Measurements from ENCODE around the gene ADGRD1.

Gene ADGRD1

GRCh38 chr12:131025234-131025633, 71.5 kb downstream of the ADGRD1 start:
- TF ChIP-seq EZH2 (IDR thresholded peaks at IDR 0.05; ENCODE audit: borderline replicate concordance, low read length) (no peak), CTCF (IDR thresholded peaks at IDR 0.05; ENCODE audit: low read length) (no peak)
- Histone ChIP-seq H3K4me3 (ENCODE audit: low read depth, low read length, poor library complexity, severe bottlenecking) (no peak overlapping the region), H3K36me3 (ENCODE audit: insufficient read depth, low read length) (no peaks in the 10 kb centered on the region), H3K9me3 (ENCODE audit: low read length) (no peaks in the 10 kb centered on the region), H3K4me2 (ENCODE audit: low read length) (no peak overlapping the region), H2AFZ (ENCODE audit: low read length) (no peak overlapping the region), H3K27ac (ENCODE audit: low read depth, low read length, poor library complexity, severe bottlenecking) (no peak overlapping the region), H4K20me1 (ENCODE audit: insufficient read depth, low read length) (no peaks in the 10 kb centered on the region), H3K27me3 (ENCODE audit: insufficient read depth, low read length) (no peaks in the 10 kb centered on the region), H3K9ac (ENCODE audit: low read length) (no peak overlapping the region), H3K79me2 (ENCODE audit: insufficient read depth, low read length) (no peaks in the 10 kb centered on the region), H3F3A (ENCODE audit: insufficient read depth, low read length) (no peaks in the 10 kb centered on the region), H3K9me2 (ENCODE audit: low read depth, low read length) (no peaks in the 10 kb centered on the region), H3K4me1 (ENCODE audit: insufficient read depth, low read length, severe bottlenecking) (no peaks in the 10 kb centered on the region)

GRCh38 chr12:131025939-131026702, 72.4 kb downstream of the ADGRD1 start:
- H3K4me3 ChIP-seq (ENCODE audit: low read depth, low read length, poor library complexity, severe bottlenecking) = no peak overlapping the region
- H3K9me2 ChIP-seq (ENCODE audit: low read depth, low read length) = no peaks in the 10 kb centered on the region
- no peaks in the 10 kb centered on the region for H3K79me2 ChIP-seq (ENCODE audit: insufficient read depth, low read length)
- no peak overlapping the region for H3K27ac ChIP-seq (ENCODE audit: low read depth, low read length, poor library complexity, severe bottlenecking)
- no peaks in the 10 kb centered on the region for H4K20me1 ChIP-seq (ENCODE audit: insufficient read depth, low read length)
- H2AFZ ChIP-seq (ENCODE audit: low read length) = no peak overlapping the region
- TF ChIP-seq CTCF (IDR thresholded peaks at IDR 0.05; ENCODE audit: low read length) (no peak), EZH2 (IDR thresholded peaks at IDR 0.05; ENCODE audit: borderline replicate concordance, low read length) (no peak)
- H3K27me3 ChIP-seq (ENCODE audit: insufficient read depth, low read length) = no peaks in the 10 kb centered on the region
- no peaks in the 10 kb centered on the region for H3F3A ChIP-seq (ENCODE audit: insufficient read depth, low read length)
- H3K4me1 ChIP-seq (ENCODE audit: insufficient read depth, low read length, severe bottlenecking) = no peaks in the 10 kb centered on the region
- no peak overlapping the region for H3K4me2 ChIP-seq (ENCODE audit: low read length)
- no peaks in the 10 kb centered on the region for H3K36me3 ChIP-seq (ENCODE audit: insufficient read depth, low read length)
- no peaks in the 10 kb centered on the region for H3K9me3 ChIP-seq (ENCODE audit: low read length)
- no peak overlapping the region for H3K9ac ChIP-seq (ENCODE audit: low read length)

GRCh38 chr12:131026754-131027153, 73.0 kb downstream of the ADGRD1 start:
- H3K9me2 ChIP-seq (ENCODE audit: low read depth, low read length) = no peaks in the 10 kb centered on the region
- H3K36me3 ChIP-seq (ENCODE audit: insufficient read depth, low read length) = no peaks in the 10 kb centered on the region
- H4K20me1 ChIP-seq (ENCODE audit: insufficient read depth, low read length) = no peaks in the 10 kb centered on the region
- H2AFZ ChIP-seq (ENCODE audit: low read length) = no peak overlapping the region
- no peaks in the 10 kb centered on the region for H3K4me1 ChIP-seq (ENCODE audit: insufficient read depth, low read length, severe bottlenecking)
- H3F3A ChIP-seq (ENCODE audit: insufficient read depth, low read length) = no peaks in the 10 kb centered on the region
- H3K79me2 ChIP-seq (ENCODE audit: insufficient read depth, low read length) = no peaks in the 10 kb centered on the region
- no peak overlapping the region for H3K4me3 ChIP-seq (ENCODE audit: low read depth, low read length, poor library complexity, severe bottlenecking)
- H3K9me3 ChIP-seq (ENCODE audit: low read length) = no peaks in the 10 kb centered on the region
- H3K27me3 ChIP-seq (ENCODE audit: insufficient read depth, low read length) = no peaks in the 10 kb centered on the region
- H3K4me2 ChIP-seq (ENCODE audit: low read length) = no peak overlapping the region
- no peak overlapping the region for H3K9ac ChIP-seq (ENCODE audit: low read length)
- no peak overlapping the region for H3K27ac ChIP-seq (ENCODE audit: low read depth, low read length, poor library complexity, severe bottlenecking)
- TF ChIP-seq EZH2 (IDR thresholded peaks at IDR 0.05; ENCODE audit: borderline replicate concordance, low read length) (no peak), CTCF (IDR thresholded peaks at IDR 0.05; ENCODE audit: low read length) (no peak)

Measured in OCI-LY1 (cell line).